Activated CD8-positive, alpha-beta T cell treated with anti-CD3 and anti-CD28 coated beads for 36 hours (primary cell): ENCODE measurements around the gene WTIP. TPM values are rescaled to one million over a fixed set of nuclear protein-coding genes. Genes with fewer than 3 reads are reported as not detected.

Experiments
- ATAC-seq: fragments of 200-7000 bp; cut with Tn5 transposase; one replicate; pipeline ENCODE4 v1.10.0; 2021; ENCODE audit warnings: mild to moderate bottlenecking, moderate library complexity
- CTCF ChIA-PET: fragments of 350-600 bp; sonication (Branson Sonifier 250); formaldehyde crosslinking; loops from one replicate; lab custom pipeline; 2021; ENCODE audit warnings: antibody characterized with exemption; lab: Charles Lee
- POLR2A ChIA-PET: fragments of 350-600 bp; sonication (Branson Sonifier 250); formaldehyde crosslinking; loops from one replicate; lab custom pipeline; 2021; ENCODE audit warnings: antibody characterized with exemption; lab: Charles Lee
- DNase-seq: peaks from one replicate; pipeline ENCODE4 v3.0.0-alpha.2; 2020
- H3K27ac Mint-ChIP-seq: one replicate; pipeline ENCODE4 v1.8.0; 2021; ENCODE audit warnings: mild to moderate bottlenecking, mixed read lengths
- H3K27me3 Mint-ChIP-seq: one replicate; pipeline ENCODE4 v1.8.0; 2021; ENCODE audit warnings: mixed read lengths
- H3K36me3 Mint-ChIP-seq: one replicate; pipeline ENCODE4 v1.8.0; 2021; ENCODE audit warnings: low read depth, mixed read lengths
- H3K4me1 Mint-ChIP-seq: one replicate; pipeline ENCODE4 v1.8.0; 2021; ENCODE audit warnings: low read depth, mixed read lengths
- H3K4me3 Mint-ChIP-seq: one replicate; pipeline ENCODE4 v1.8.0; 2021; ENCODE audit warnings: mild to moderate bottlenecking, moderate library complexity, mixed read lengths
- H3K9me3 Mint-ChIP-seq: one replicate; pipeline ENCODE4 v1.8.0; 2021; ENCODE audit warnings: mixed read lengths
- CTCF ChIP-seq: fragments of 200-600 bp; IDR thresholded peaks from one replicate; pipeline ENCODE4 v1.8.0; 2022; ENCODE audit warnings: antibody characterized with exemption, mild to moderate bottlenecking
- intact Hi-C: fragments of 100-400 bp; cut with micrococcal nuclease; formaldehyde crosslinking; loops from one replicate; pipeline ENCODE4 v1.10.0; 2022
- total RNA-seq, 2 experiments: library from RNA; stranded (reverse); gene quantifications; one replicate each; pipeline ENCODE4 v1.2.3, GENCODE V29; 2021

Gene WTIP
- total RNA-seq, 2 experiments from 2014 or later: 0.54 to 0.63 TPM

- ATAC-seq (no peak), DNase-seq (no peak)
- CTCF ChIA-PET: no interaction called here
- Mint-ChIP-seq H3K9me3 (no peaks in the 10 kb centered on the region), H3K4me3 (no peak overlapping the region), H3K36me3 (no peaks in the 10 kb centered on the region), H3K4me1 (no peaks in the 10 kb centered on the region), H3K27ac (no peak overlapping the region), H3K27me3 (peaks cover 29% of the 10 kb centered on the region)
- POLR2A ChIA-PET: no interaction called here
- intact Hi-C loops: no loop called here
- TF ChIP-seq CTCF: no peak
These were observed 41.9 kb downstream of the WTIP start for GRCh38 chr19:34523408-34523807.

- H3K27ac Mint-ChIP-seq: no peak overlapping the region
- no peaks in the 10 kb centered on the region for H3K36me3 Mint-ChIP-seq
- no peak overlapping the region for H3K4me3 Mint-ChIP-seq
- intact Hi-C loops: no loop called here
- no peaks in the 10 kb centered on the region for H3K4me1 Mint-ChIP-seq
- ATAC-seq (no peak), DNase-seq (no peak)
- ChIA-PET CTCF (no interaction called here), POLR2A (no interaction called here)
- TF ChIP-seq CTCF: no peak
- H3K27me3 Mint-ChIP-seq: peaks cover 33% of the 10 kb centered on the region
- no peaks in the 10 kb centered on the region for H3K9me3 Mint-ChIP-seq
These were observed 43.4 kb downstream of the WTIP start for GRCh38 chr19:34525001-34525400.

- ATAC-seq: no peak
- H3K4me1 Mint-ChIP-seq: no peaks in the 10 kb centered on the region
- ChIA-PET CTCF (no interaction called here), POLR2A (no interaction called here)
- H3K4me3 Mint-ChIP-seq: no peak overlapping the region
- no peak overlapping the region for H3K27ac Mint-ChIP-seq
- intact Hi-C loops: no loop called here
- H3K27me3 Mint-ChIP-seq: peaks cover 37% of the 10 kb centered on the region
- H3K9me3 Mint-ChIP-seq: no peaks in the 10 kb centered on the region
- TF ChIP-seq CTCF: no peak
- no peak for DNase-seq
- no peaks in the 10 kb centered on the region for H3K36me3 Mint-ChIP-seq
These were observed 52.6 kb downstream of the WTIP start for GRCh38 chr19:34534206-34534605.

- Mint-ChIP-seq H3K36me3 (no peaks in the 10 kb centered on the region), H3K27ac (no peak overlapping the region), H3K4me3 (no peak overlapping the region), H3K9me3 (peaks cover 1% of the 10 kb centered on the region), H3K4me1 (no peaks in the 10 kb centered on the region), H3K27me3 (peaks cover 22% of the 10 kb centered on the region)
- no peak for TF ChIP-seq CTCF
- CTCF ChIA-PET: no interaction called here
- no peak for DNase-seq
- ATAC-seq: no peak
- intact Hi-C loops: no loop called here
- POLR2A ChIA-PET: no interaction called here
These were observed 57.8 kb downstream of the WTIP start for GRCh38 chr19:34539396-34539795.

- H3K27me3 Mint-ChIP-seq: peaks cover 19% of the 10 kb centered on the region
- DNase-seq (no peak), ATAC-seq (no peak)
- CTCF ChIA-PET: no interaction called here
- POLR2A ChIA-PET: no interaction called here
- no peak overlapping the region for H3K27ac Mint-ChIP-seq
- no peaks in the 10 kb centered on the region for H3K4me1 Mint-ChIP-seq
- H3K4me3 Mint-ChIP-seq: no peak overlapping the region
- H3K36me3 Mint-ChIP-seq: no peaks in the 10 kb centered on the region
- H3K9me3 Mint-ChIP-seq: peaks cover 1% of the 10 kb centered on the region
- TF ChIP-seq CTCF: no peak
- intact Hi-C loops: no loop called here
These were observed 59.4 kb downstream of the WTIP start for GRCh38 chr19:34540811-34541557.
